HepG2 (cell line): ENCODE data around the gene ZNF440. TPM values are rescaled to one million over a fixed set of nuclear protein-coding genes. Genes with fewer than 3 reads are reported as not detected.
A peak's percentile ranks its signal among the peaks of the same experiment; 100 is the strongest.

Experiments
- AKAP8 ChIP-seq: sonication (generic); formaldehyde crosslinking; IDR thresholded peaks from 2 replicates; pipeline ENCODE4 v1.5.1; 2020; ENCODE audit warnings: mild to moderate bottlenecking, missing genetic modification reagents
- CBFB ChIP-seq: sonication (generic); formaldehyde crosslinking; IDR thresholded peaks from 2 replicates; pipeline ENCODE4 v1.4.0; 2020; ENCODE audit warnings: missing genetic modification reagents
- CEBPG ChIP-seq: IDR thresholded peaks from 2 replicates; pipeline ENCODE4 v1.6.1; 2016
- ESRRA ChIP-seq: sonication (generic); formaldehyde crosslinking; IDR thresholded peaks from 2 replicates; pipeline ENCODE4 v1.5.1; 2020; ENCODE audit warnings: mild to moderate bottlenecking, low read depth, missing genetic modification reagents
- FIP1L1 ChIP-seq: fragments of 200-400 bp; formaldehyde crosslinking; IDR thresholded peaks from 2 replicates; pipeline ENCODE4 v1.6.1; 2018; ENCODE audit warnings: low read depth, mild to moderate bottlenecking, low read length, moderate library complexity, borderline replicate concordance; ENCODE audit not compliant: insufficient read depth
- HMGA1 ChIP-seq: sonication (generic); formaldehyde crosslinking; conservative IDR thresholded peaks from 2 replicates; pipeline ENCODE4 v1.4.0; 2020; ENCODE audit warnings: missing genetic modification reagents
- IKZF1 ChIP-seq: fragments of 450-650 bp; IDR thresholded peaks from 2 replicates; pipeline ENCODE4 v1.7.1; 2016
- KLF6 ChIP-seq: IDR thresholded peaks from 2 replicates; pipeline ENCODE4 v1.8.0; 2016; ENCODE audit warnings: missing biosample characterization, missing genetic modification reagents
- MEIS1 ChIP-seq: sonication (generic); formaldehyde crosslinking; IDR thresholded peaks from 2 replicates; pipeline ENCODE4 v1.9.0; 2021; ENCODE audit warnings: mild to moderate bottlenecking, missing genetic modification reagents, moderate library complexity, borderline replicate concordance
- NFRKB ChIP-seq: fragments of 450-650 bp; IDR thresholded peaks from 2 replicates; pipeline ENCODE4 v1.6.1; 2017
- PRDM15 ChIP-seq: sonication (generic); formaldehyde crosslinking; IDR thresholded peaks from 2 replicates; pipeline ENCODE4 v1.4.0; 2020; ENCODE audit warnings: missing genetic modification reagents
- RBM39 ChIP-seq: fragments of 200-400 bp; formaldehyde crosslinking; IDR thresholded peaks from one replicate; pipeline ENCODE4 v1.6.1; 2018; ENCODE audit warnings: antibody characterized with exemption, mild to moderate bottlenecking, low read depth, low read length; ENCODE audit not compliant: poor library complexity, severe bottlenecking
- RFXAP ChIP-seq: sonication (generic); formaldehyde crosslinking; IDR thresholded peaks from 2 replicates; pipeline ENCODE4 v1.4.0; 2020; ENCODE audit warnings: missing genetic modification reagents, borderline replicate concordance
- STAG1 ChIP-seq: sonication (generic); formaldehyde crosslinking; IDR thresholded peaks from 2 replicates; pipeline ENCODE4 v1.4.0; 2020; ENCODE audit warnings: missing genetic modification reagents
- YY1 ChIP-seq: IDR thresholded peaks from 2 replicates; pipeline ENCODE4 v1.6.1; 2011; ENCODE audit warnings: low read length, low read depth, moderate library complexity, mild to moderate bottlenecking; ENCODE audit not compliant: insufficient read depth, insufficient replicate concordance
- ZNF12 ChIP-seq: sonication (generic); formaldehyde crosslinking; IDR thresholded peaks from 2 replicates; pipeline ENCODE4 v1.5.0; 2020; ENCODE audit warnings: missing genetic modification reagents
- ZNF160 ChIP-seq: sonication (generic); formaldehyde crosslinking; IDR thresholded peaks from 2 replicates; pipeline ENCODE4 v1.8.0; 2022; ENCODE audit warnings: mild to moderate bottlenecking, inconsistent platforms, missing genetic modification reagents
- ZNF33A ChIP-seq: sonication (generic); formaldehyde crosslinking; IDR thresholded peaks from 2 replicates; pipeline ENCODE4 v1.5.1; 2020; ENCODE audit warnings: missing genetic modification reagents, mild to moderate bottlenecking, moderate library complexity, borderline replicate concordance
- ZNF749 ChIP-seq: sonication (generic); formaldehyde crosslinking; IDR thresholded peaks from 2 replicates; pipeline ENCODE4 v1.8.0; 2022; ENCODE audit warnings: mild to moderate bottlenecking, missing genetic modification reagents, moderate library complexity, borderline replicate concordance
- ZSCAN20 ChIP-seq: sonication (generic); formaldehyde crosslinking; IDR thresholded peaks from 2 replicates; pipeline ENCODE4 v1.4.0; 2020; ENCODE audit warnings: missing genetic modification reagents, mild to moderate bottlenecking, borderline replicate concordance
- polyA plus RNA-seq, 8 experiments: library from polyadenylated mRNA; depleted of rRNA in 3 of 8; stranded (reverse) in 7 of 8; unstranded in 1 of 8; fragments of >200 nt; fragmentation: Illumina TruSeq in 4 of 8; extraction: Trizol in 4 of 8; gene quantifications; 2 replicates each; pipeline versions ENCODE4 v1.2.1 to v1.2.3, GENCODE V29; 2011 to 2016; ENCODE audit warnings: low read depth in 4 of 8, missing spikeins in 1 of 8, mixed read lengths in 1 of 8; ENCODE audit not compliant: insufficient read depth in 1 of 8
- total RNA-seq, 5 experiments: library from RNA; depleted of rRNA; stranded (reverse); fragments of >200 nt; fragmentation: Illumina TruSeq; extraction: Trizol; gene quantifications; 2 replicates each; pipeline ENCODE4 v1.2.3, GENCODE V29; 2016; ENCODE audit warnings: low read depth in 1 of 5

Gene ZNF440
- total and polyA plus RNA-seq, 2 of the 13 experiments (the other 11 are each of a cell fraction or from before 2014, with no cell fraction given): 2.7 to 12.4 TPM

- TF ChIP-seq ESRRA (CRISPR knock-in tag) (0 out of 2 replicates have a peak, but pooled peaks have one; percentile 42), NFRKB (no peak), RBM39 (peak; percentile 50), ZNF12 (CRISPR knock-in tag) (no peak), STAG1 (CRISPR knock-in tag) (peak; percentile 32), CBFB (CRISPR knock-in tag) (no peak), ZNF749 (CRISPR knock-in tag) (0 out of 2 replicates have a peak, but pooled peaks have one; percentile 24), KLF6 (CRISPR knock-in tag) (no peak), AKAP8 (no peak), IKZF1 (no peak), YY1 (peak; percentile 32), ZNF33A (no peak), MEIS1 (peak; percentile 88), HMGA1 (CRISPR knock-in tag) (no peak), ZSCAN20 (CRISPR knock-in tag) (0 out of 2 replicates have a peak, but pooled peaks have one; percentile 27), PRDM15 (CRISPR knock-in tag) (no peak; the same call in 1 of the 2 replicates), CEBPG (CRISPR knock-in tag) (no peak), ZNF160 (CRISPR knock-in tag) (0 out of 2 replicates have a peak, but pooled peaks have one; percentile 34), FIP1L1 (no peak), RFXAP (CRISPR knock-in tag) (peak; percentile 94)
Measured at GRCh38 chr19:11798391-11799330, 15.4 kb upstream of the ZNF440 start, which contains the start of gene ZNF491 (continued).
